ENCODE data around the gene DMC1. TPM values are rescaled to one million over a fixed set of nuclear protein-coding genes. Genes with fewer than 3 reads are reported as not detected.

Gene DMC1
- polyA plus RNA-seq, 1 experiment = 0.37 TPM

DNA sequence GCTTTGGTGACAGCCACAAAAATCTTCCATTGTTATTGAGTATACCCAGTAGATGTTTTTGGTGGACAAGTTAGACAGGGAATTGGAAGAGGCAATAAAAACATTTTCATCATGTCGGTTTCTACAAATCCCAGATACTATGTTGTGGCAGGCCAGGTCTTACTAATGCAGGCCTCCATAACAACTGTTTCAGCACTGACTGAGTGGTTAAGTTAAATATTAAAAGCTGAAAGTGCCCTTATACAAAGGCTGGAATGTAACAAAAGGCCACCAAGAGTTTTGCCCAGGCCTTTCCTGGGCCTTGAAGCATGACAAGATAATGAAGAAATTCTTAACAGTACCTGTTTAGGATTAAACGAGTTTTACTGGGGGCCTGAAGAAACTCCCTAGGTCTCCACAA lies 29.3 kb downstream of the DMC1 start:
- DNase-seq (ENCODE audit: low read depth) = no peak
- TF ChIP-seq, protein P1, sequence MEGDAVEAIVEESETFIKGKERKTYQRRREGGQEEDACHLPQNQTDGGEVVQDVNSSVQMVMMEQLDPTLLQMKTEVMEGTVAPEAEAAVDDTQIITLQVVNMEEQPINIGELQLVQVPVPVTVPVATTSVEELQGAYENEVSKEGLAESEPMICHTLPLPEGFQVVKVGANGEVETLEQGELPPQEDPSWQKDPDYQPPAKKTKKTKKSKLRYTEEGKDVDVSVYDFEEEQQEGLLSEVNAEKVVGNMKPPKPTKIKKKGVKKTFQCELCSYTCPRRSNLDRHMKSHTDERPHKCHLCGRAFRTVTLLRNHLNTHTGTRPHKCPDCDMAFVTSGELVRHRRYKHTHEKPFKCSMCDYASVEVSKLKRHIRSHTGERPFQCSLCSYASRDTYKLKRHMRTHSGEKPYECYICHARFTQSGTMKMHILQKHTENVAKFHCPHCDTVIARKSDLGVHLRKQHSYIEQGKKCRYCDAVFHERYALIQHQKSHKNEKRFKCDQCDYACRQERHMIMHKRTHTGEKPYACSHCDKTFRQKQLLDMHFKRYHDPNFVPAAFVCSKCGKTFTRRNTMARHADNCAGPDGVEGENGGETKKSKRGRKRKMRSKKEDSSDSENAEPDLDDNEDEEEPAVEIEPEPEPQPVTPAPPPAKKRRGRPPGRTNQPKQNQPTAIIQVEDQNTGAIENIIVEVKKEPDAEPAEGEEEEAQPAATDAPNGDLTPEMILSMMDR (IDR thresholded peaks at IDR 0.05; ENCODE audit: insufficient read depth, low read depth, low read length) = no peak
- ChIA-PET POLR2A (no interaction called here), CTCF (no interaction called here)
- Histone ChIP-seq H3K36me3 (ENCODE audit: control insufficient read depth, insufficient read depth, low read length) (no peaks in the 10 kb centered on the region), H3K4me3 (ENCODE audit: low read depth, low read length) (no peak overlapping the region), H3K27me3 (ENCODE audit: control insufficient read depth, insufficient read depth, low read length) (no peaks in the 10 kb centered on the region)

- DNase-seq (ENCODE audit: low read depth) = no peak
- CTCF ChIA-PET = interaction anchor here (0.9 kb wide), 1 partner anchor 9 kb away, joined by 4 read pairs; no protein-coding TSS in a partner anchor
Measured at GRCh38 chr22:38531251-38531938, 38.6 kb downstream of the DMC1 start.

DNA sequence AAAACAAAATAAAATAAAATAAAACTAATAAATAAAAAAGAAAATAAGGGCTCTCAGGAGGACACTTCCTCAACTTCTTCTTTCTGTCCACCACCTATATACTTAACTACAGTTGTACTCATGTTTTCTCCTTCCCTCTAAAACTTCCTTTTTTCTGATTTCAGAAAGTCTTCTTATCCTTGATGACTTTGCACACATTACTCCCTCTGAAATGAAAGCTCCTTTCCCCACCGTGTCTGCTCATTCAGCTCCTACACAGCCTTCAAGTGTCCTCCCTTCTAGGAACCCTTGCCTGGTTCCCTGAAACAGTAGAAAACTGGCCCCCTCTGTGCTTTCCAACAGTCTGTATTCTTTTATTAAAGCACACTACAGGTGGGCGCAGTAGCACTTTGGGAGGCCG lies 45.6 kb downstream of the DMC1 start:
- CTCF ChIA-PET = no interaction called here
- TF ChIP-seq, protein P1 (IDR thresholded peaks at IDR 0.05; ENCODE audit: insufficient read depth, low read depth, low read length) = no peak

More at GRCh38 chr22:38531251-38531938, 38.6 kb downstream of the DMC1 start:
- TF ChIP-seq, protein P1 (IDR thresholded peaks at IDR 0.05; ENCODE audit: insufficient read depth, low read depth, low read length) = no peak
- H3K36me3 ChIP-seq (ENCODE audit: control insufficient read depth, insufficient read depth, low read length) = no peaks in the 10 kb centered on the region
- H3K4me3 ChIP-seq (ENCODE audit: low read depth, low read length) = no peak overlapping the region
- POLR2A ChIA-PET = no interaction called here
- no peaks in the 10 kb centered on the region for H3K27me3 ChIP-seq (ENCODE audit: control insufficient read depth, insufficient read depth, low read length)

DNA sequence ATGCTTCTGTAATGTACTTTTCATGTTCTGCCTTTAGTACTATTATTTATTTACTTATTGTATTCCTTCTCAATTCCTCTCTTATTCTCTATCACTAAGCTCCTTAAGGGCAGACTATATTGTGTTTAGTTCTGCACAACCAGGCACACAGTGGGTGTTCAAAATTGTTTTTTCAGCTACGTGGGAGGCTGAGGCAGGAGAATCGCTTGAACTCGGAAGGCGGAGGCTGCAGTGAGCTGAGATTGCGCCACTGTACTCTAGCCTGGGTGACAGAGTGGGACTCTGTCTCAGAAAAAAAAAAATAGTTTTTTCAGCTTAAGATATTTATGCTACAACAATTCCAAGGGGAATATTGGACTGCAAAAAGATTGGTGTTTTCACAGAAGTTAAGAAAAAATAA lies 46.5 kb downstream of the DMC1 start:
- Histone ChIP-seq H3K4me3 (ENCODE audit: low read depth, low read length) (no peak overlapping the region), H3K27me3 (ENCODE audit: control insufficient read depth, insufficient read depth, low read length) (no peaks in the 10 kb centered on the region), H3K36me3 (ENCODE audit: control insufficient read depth, insufficient read depth, low read length) (no peaks in the 10 kb centered on the region; the same call in 1 of the 2 replicates)
- ChIA-PET CTCF (interaction anchor here (0.7 to 1.7 kb wide), 3 partner anchors 11 to 22 kb away, joined by 3 to 6 read pairs (median 4); no protein-coding TSS in a partner anchor), POLR2A (no interaction called here)
- TF ChIP-seq, protein P1 (IDR thresholded peaks at IDR 0.05; ENCODE audit: insufficient read depth, low read depth, low read length) = no peak
- no peak for DNase-seq (ENCODE audit: low read depth)

More for the DNA sequence above, 45.6 kb downstream of the DMC1 start:
- H3K36me3 ChIP-seq (ENCODE audit: control insufficient read depth, insufficient read depth, low read length) = no peaks in the 10 kb centered on the region; the same call in 1 of the 2 replicates
- POLR2A ChIA-PET = no interaction called here
- no peak overlapping the region for H3K4me3 ChIP-seq (ENCODE audit: low read depth, low read length)
- no peak for DNase-seq (ENCODE audit: low read depth)
- no peaks in the 10 kb centered on the region for H3K27me3 ChIP-seq (ENCODE audit: control insufficient read depth, insufficient read depth, low read length)

DNA sequence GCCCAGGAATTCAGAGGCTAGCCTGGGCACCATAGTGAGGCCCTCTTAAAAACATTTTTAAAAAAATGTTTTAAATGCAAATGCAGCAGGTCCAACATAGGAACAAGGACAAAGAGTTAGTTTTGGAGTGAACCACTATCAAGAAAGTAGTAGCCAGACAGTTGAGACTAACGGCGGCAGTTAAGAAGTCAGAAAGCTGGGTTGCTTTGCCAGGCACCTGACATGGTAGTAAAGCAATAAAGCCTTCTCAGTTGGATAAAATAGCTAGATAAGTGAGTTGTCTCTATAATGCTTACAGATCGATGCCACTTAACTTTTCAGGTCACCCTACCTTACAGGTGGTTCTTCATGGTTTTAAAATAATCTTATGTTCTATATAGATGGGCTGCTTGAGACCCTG lies 47.0 kb downstream of the DMC1 start:
- POLR2A ChIA-PET = no interaction called here
- CTCF ChIA-PET = interaction anchor here (1.6 to 1.7 kb wide), 2 partner anchors 9 to 11 kb away, joined by 4 to 6 read pairs; no protein-coding TSS in a partner anchor

More for the DNA sequence above, 47.0 kb downstream of the DMC1 start:
- Histone ChIP-seq H3K36me3 (ENCODE audit: control insufficient read depth, insufficient read depth, low read length) (no peaks in the 10 kb centered on the region; the same call in 1 of the 2 replicates), H3K4me3 (ENCODE audit: low read depth, low read length) (no peak overlapping the region), H3K27me3 (ENCODE audit: control insufficient read depth, insufficient read depth, low read length) (no peaks in the 10 kb centered on the region)
- DNase-seq (ENCODE audit: low read depth) = no peak
- TF ChIP-seq, protein P1 (IDR thresholded peaks at IDR 0.05; ENCODE audit: insufficient read depth, low read depth, low read length) = no peak
